HG03558 (cell line): ENCODE measurements around the gene SH2D2A.

Experiments used
- ATAC-seq: cut with Tn5 transposase; IDR thresholded peaks from one replicate; pipeline ENCODE4 v1.9.1; 2021; ENCODE audit warnings: moderate number of reproducible peaks; ENCODE audit not compliant: unreplicated experiment; ENCODE audit errors: extremely low read depth

Gene SH2D2A

GRCh38 chr1:156805766-156806511, 10.7 kb downstream of the SH2D2A start:
- no peak for ATAC-seq

- no peak for ATAC-seq
Measured at GRCh38 chr1:156804572-156805243, 11.9 kb downstream of the SH2D2A start.

GRCh38 chr1:156804026-156804425, 12.6 kb downstream of the SH2D2A start:
- no peak for ATAC-seq

- no peak for ATAC-seq
Measured at GRCh38 chr1:156803086-156803851, 13.4 kb downstream of the SH2D2A start.

GRCh38 chr1:156802421-156802935, 14.2 kb downstream of the SH2D2A start:
- no peak for ATAC-seq

- ATAC-seq = no peak
Measured at GRCh38 chr1:156801409-156802121, 15.1 kb downstream of the SH2D2A start.

GRCh38 chr1:156797212-156797871, 19.3 kb downstream of the SH2D2A start:
- no peak for ATAC-seq

GRCh38 chr1:156796340-156797097, 20.1 kb downstream of the SH2D2A start:
- ATAC-seq = no peak

GRCh38 chr1:156795787-156796186, 20.9 kb downstream of the SH2D2A start:
- ATAC-seq = no peak

- ATAC-seq = no peak
Measured at GRCh38 chr1:156795374-156795733, 21.3 kb downstream of the SH2D2A start.

GRCh38 chr1:156794506-156795373, 21.9 kb downstream of the SH2D2A start:
- ATAC-seq = no peak

- no peak for ATAC-seq
Measured at GRCh38 chr1:156789621-156790318, 26.9 kb downstream of the SH2D2A start.

- ATAC-seq = no peak
Measured at GRCh38 chr1:156788136-156788535, 28.5 kb downstream of the SH2D2A start.

GRCh38 chr1:156786640-156787039, 30.0 kb downstream of the SH2D2A start:
- ATAC-seq = no peak

GRCh38 chr1:156785458-156785857, 31.2 kb downstream of the SH2D2A start:
- no peak for ATAC-seq

GRCh38 chr1:156781585-156782186, 35.0 kb downstream of the SH2D2A start:
- ATAC-seq = no peak

- no peak for ATAC-seq
Measured at GRCh38 chr1:156777573-156777972, 39.1 kb downstream of the SH2D2A start.
